Measurements from ENCODE around the gene SFTA2. TPM values are rescaled to one million over a fixed set of nuclear protein-coding genes. Genes with fewer than 3 reads are reported as not detected.

SFTA2 gene
- total RNA-seq (ENCODE audit: low replicate concordance) = not detected in 2 replicates

GRCh38 chr6:30931969-30932645 is at the start of gene SFTA2:
Gene SFTA2, minus strand, starts transcription at chr6:30932170. Its CDS starts 74 bp downstream, at chr6:30932096.

GRCh38 chr6:30940361-30940986 is 8.5 kb upstream of the SFTA2 start, which contains the start of gene MUCL3:
Gene MUCL3, plus strand, starts transcription at chr6:30940973. Its CDS starts 27 bp downstream, at chr6:30941000.

GRCh38 chr6:30914076-30914853 is 17.7 kb downstream of the SFTA2 start, which contains the start of gene VARS2:
Gene VARS2, plus strand, starts transcription at chr6:30914238. Its CDS starts 599 bp downstream, at chr6:30914837.

GRCh38 chr6:30907758-30908591 is 24.0 kb downstream of the SFTA2 start, which contains the start of gene GTF2H4:
Gene GTF2H4, plus strand, starts transcription at chr6:30908207.

GRCh38 chr6:30883685-30884520 is 48.1 kb downstream of the SFTA2 start, which contains the start of gene DDR1:
Gene DDR1, plus strand, starts transcription at chr6:30884519. Its CDS starts 4,211 bp downstream, at chr6:30888730.

Other genes starting within 250 kb of the SFTA2 start
- 28.8 and 52.0 TPM in 2 replicates for gene PPP1R18, start 245.5 kb downstream of the SFTA2 start, total RNA-seq (ENCODE audit: low replicate concordance)
- gene NRM, start 241.2 kb downstream of the SFTA2 start, total RNA-seq (ENCODE audit: low replicate concordance) = 1.2 and 1.5 TPM in 2 replicates
- 1.8 and 5.0 TPM in 2 replicates for gene MDC1, start 214.9 kb downstream of the SFTA2 start, total RNA-seq (ENCODE audit: low replicate concordance)
- 361 and 456 TPM in 2 replicates for gene TUBB, start 211.8 kb downstream of the SFTA2 start, total RNA-seq (ENCODE audit: low replicate concordance)
- gene FLOT1, start 189.5 kb downstream of the SFTA2 start, total RNA-seq (ENCODE audit: low replicate concordance) = 79.3 and 96.3 TPM in 2 replicates
- 9.6 and 164 TPM in 2 replicates for gene IER3, start 187.6 kb downstream of the SFTA2 start, total RNA-seq (ENCODE audit: low replicate concordance)
- gene DDR1, start 47.7 kb downstream of the SFTA2 start, total RNA-seq (ENCODE audit: low replicate concordance) = 18.4 and 42.1 TPM in 2 replicates
- gene GTF2H4, start 24.0 kb downstream of the SFTA2 start, total RNA-seq (ENCODE audit: low replicate concordance) = 8.4 and 11.7 TPM in 2 replicates
- gene VARS2, start 17.9 kb downstream of the SFTA2 start, total RNA-seq (ENCODE audit: low replicate concordance) = 12.3 and 15.7 TPM in 2 replicates
- gene MUCL3, start 8.8 kb upstream of the SFTA2 start, total RNA-seq (ENCODE audit: low replicate concordance) = not detected in 2 replicates
- gene MUC21, start 51.5 kb upstream of the SFTA2 start, total RNA-seq (ENCODE audit: low replicate concordance) = not detected in 2 replicates
- gene MUC22, start 78.3 kb upstream of the SFTA2 start, total RNA-seq (ENCODE audit: low replicate concordance) = not detected in 2 replicates
- gene C6orf15, start 180.4 kb upstream of the SFTA2 start, total RNA-seq (ENCODE audit: low replicate concordance) = 0.08 TPM in 1 of 2 replicates, not detected in the other
- gene PSORS1C1, start 182.6 kb upstream of the SFTA2 start, total RNA-seq (ENCODE audit: low replicate concordance) = 1.2 and 1.5 TPM in 2 replicates
- gene CDSN, start 188.3 kb upstream of the SFTA2 start, total RNA-seq (ENCODE audit: low replicate concordance) = not detected in 2 replicates
- 0.08 TPM in 1 of 2 replicates, not detected in the other for gene PSORS1C2, start 206.9 kb upstream of the SFTA2 start, total RNA-seq (ENCODE audit: low replicate concordance)
- 13.1 and 14.2 TPM in 2 replicates for gene CCHCR1, start 225.6 kb upstream of the SFTA2 start, total RNA-seq (ENCODE audit: low replicate concordance)
- 1.3 and 6.6 TPM in 2 replicates for gene TCF19, start 226.4 kb upstream of the SFTA2 start, total RNA-seq (ENCODE audit: low replicate concordance)
- not detected in 2 replicates for gene POU5F1, start 238.5 kb upstream of the SFTA2 start, total RNA-seq (ENCODE audit: low replicate concordance)

All from smooth muscle cell of the coronary artery (primary cell).